Measurements from ENCODE around the gene ABCA4. TPM values are rescaled to one million over a fixed set of nuclear protein-coding genes. Genes with fewer than 3 reads are reported as not detected.

The ABCA4 gene
- total RNA-seq, 1 experiment from 2014 or later = 0.22 TPM

DNA sequence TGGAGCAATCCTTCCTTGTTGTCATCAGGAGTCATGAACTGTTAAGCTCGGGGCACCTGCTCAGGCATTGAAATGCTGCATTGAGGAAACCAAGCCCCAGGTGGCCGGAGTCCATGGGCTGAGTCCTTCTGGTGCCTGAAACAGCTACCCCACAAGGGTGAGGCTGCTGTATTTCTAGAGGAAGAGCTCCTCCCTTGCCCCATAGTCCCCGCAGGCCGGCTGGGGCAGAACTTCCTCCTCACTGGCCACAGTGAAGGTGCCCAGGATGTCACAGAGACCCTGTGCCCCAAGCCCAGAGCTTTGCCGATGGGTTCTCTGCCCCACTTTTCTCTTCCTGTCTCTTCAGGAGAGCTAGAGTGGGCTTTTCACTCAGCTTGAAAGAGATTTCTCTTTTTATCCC, 130.9 kb downstream of the ABCA4 start:
- TF ChIP-seq SP1 (IDR thresholded peaks at IDR 0.05; ENCODE audit: low read depth) (no peak), TCF7L2 (IDR thresholded peaks at IDR 0.05; ENCODE audit: borderline replicate concordance, extremely low read depth, insufficient read depth, insufficient read length) (no peak), POLR2A (IDR thresholded peaks at IDR 0.05; ENCODE audit: borderline replicate concordance, extremely low read depth, insufficient read depth, insufficient read length) (no peak), ELF1 (IDR thresholded peaks at IDR 0.05; ENCODE audit: borderline replicate concordance, low read depth) (no peak)
- TF ChIP-seq, protein P1, sequence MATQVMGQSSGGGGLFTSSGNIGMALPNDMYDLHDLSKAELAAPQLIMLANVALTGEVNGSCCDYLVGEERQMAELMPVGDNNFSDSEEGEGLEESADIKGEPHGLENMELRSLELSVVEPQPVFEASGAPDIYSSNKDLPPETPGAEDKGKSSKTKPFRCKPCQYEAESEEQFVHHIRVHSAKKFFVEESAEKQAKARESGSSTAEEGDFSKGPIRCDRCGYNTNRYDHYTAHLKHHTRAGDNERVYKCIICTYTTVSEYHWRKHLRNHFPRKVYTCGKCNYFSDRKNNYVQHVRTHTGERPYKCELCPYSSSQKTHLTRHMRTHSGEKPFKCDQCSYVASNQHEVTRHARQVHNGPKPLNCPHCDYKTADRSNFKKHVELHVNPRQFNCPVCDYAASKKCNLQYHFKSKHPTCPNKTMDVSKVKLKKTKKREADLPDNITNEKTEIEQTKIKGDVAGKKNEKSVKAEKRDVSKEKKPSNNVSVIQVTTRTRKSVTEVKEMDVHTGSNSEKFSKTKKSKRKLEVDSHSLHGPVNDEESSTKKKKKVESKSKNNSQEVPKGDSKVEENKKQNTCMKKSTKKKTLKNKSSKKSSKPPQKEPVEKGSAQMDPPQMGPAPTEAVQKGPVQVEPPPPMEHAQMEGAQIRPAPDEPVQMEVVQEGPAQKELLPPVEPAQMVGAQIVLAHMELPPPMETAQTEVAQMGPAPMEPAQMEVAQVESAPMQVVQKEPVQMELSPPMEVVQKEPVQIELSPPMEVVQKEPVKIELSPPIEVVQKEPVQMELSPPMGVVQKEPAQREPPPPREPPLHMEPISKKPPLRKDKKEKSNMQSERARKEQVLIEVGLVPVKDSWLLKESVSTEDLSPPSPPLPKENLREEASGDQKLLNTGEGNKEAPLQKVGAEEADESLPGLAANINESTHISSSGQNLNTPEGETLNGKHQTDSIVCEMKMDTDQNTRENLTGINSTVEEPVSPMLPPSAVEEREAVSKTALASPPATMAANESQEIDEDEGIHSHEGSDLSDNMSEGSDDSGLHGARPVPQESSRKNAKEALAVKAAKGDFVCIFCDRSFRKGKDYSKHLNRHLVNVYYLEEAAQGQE (IDR thresholded peaks at IDR 0.05; ENCODE audit: low read depth) = no peak
- TF ChIP-seq, protein P2, sequence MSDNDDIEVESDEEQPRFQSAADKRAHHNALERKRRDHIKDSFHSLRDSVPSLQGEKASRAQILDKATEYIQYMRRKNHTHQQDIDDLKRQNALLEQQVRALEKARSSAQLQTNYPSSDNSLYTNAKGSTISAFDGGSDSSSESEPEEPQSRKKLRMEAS (IDR thresholded peaks at IDR 0.05) = no peak
- H3K9me3 ChIP-seq (ENCODE audit: control insufficient read depth in 1 of 2, insufficient read depth in 1 of 2, low read depth in 1 of 2, low read length in 2 of 2) = no peaks in the 10 kb centered on the region
- H3K36me3 ChIP-seq (ENCODE audit: control insufficient read depth in 1 of 2, insufficient read depth in 2 of 2, low read length in 2 of 2) = no peaks in the 10 kb centered on the region
- ATAC-seq (no peak), DNase-seq (ENCODE audit: low read depth, low spot score) (no peak)
- H3K27me3 ChIP-seq (ENCODE audit: insufficient read depth, low read length) = peaks cover 5% of the 10 kb centered on the region; the same call in 1 of the 2 replicates
- H2AFZ ChIP-seq (ENCODE audit: low read depth, low read length, poor library complexity, severe bottlenecking) = no peak overlapping the region
- no peaks in the 10 kb centered on the region for H3K79me2 ChIP-seq (ENCODE audit: insufficient read depth, low read length)
- ChIA-PET POLR2A (no interaction called here), CTCF (no interaction called here), RAD21 (ENCODE audit: low non-redundant PET in 1 of 2, low total read pairs in 2 of 2, uncharacterized antibody in 2 of 2, unreplicated experiment in 2 of 2) (no interaction called here)
- no peak overlapping the region for H3K27ac ChIP-seq (ENCODE audit: low read depth, low read length)
- intact Hi-C loops (cut with micrococcal nuclease) = no loop called here
- no peak overlapping the region for H3K9ac ChIP-seq (ENCODE audit: low read length)
- H3K4me2 ChIP-seq (ENCODE audit: low read length) = no peak overlapping the region
- H4K20me1 ChIP-seq (ENCODE audit: insufficient read depth) = no peaks in the 10 kb centered on the region
- no TSS peak for BruUV-seq (replicated peaks)
- no peak overlapping the region for H3K4me3 ChIP-seq (replicated peaks in 1 of 2; ENCODE audit: low read depth in 1 of 2, low read length in 2 of 2)
- 0 out of 4 replicates have a peak, but pooled peaks cover 0 to 3% of the 10 kb centered on the region in 2 experiments for H3K4me1 ChIP-seq (ENCODE audit: control insufficient read depth in 1 of 2, insufficient read depth in 2 of 2, low read length in 2 of 2)
- H3K9me2 ChIP-seq (ENCODE audit: insufficient read depth) = no peaks in the 10 kb centered on the region

DNA sequence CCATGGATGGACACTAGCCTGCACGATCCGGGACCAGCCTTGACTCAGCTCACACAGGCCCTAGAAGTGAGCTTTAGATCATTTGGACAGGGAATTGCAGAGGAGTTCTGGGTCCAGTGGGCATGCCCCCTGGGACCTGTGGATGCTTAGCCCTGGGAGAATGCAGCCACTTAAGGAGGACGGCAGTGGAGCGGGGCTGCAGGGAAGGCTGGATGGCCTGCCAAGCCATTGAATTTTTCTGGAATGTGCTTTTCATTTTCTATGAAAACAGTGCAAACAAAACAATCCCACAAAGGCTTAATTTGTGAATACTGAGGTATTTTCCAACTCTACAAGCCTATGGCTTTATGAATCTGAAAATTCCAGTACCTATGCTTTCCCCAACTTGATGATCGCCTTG, 131.3 kb downstream of the ABCA4 start:
- H3K36me3 ChIP-seq (ENCODE audit: control insufficient read depth in 1 of 2, insufficient read depth in 2 of 2, low read length in 2 of 2) = no peaks in the 10 kb centered on the region
- H3K9me3 ChIP-seq (ENCODE audit: control insufficient read depth in 1 of 2, insufficient read depth in 1 of 2, low read depth in 1 of 2, low read length in 2 of 2) = no peaks in the 10 kb centered on the region
- intact Hi-C loops (cut with micrococcal nuclease) = no loop called here
- BruUV-seq (replicated peaks) = no TSS peak
- H3K4me3 ChIP-seq (replicated peaks in 1 of 2; ENCODE audit: low read depth in 1 of 2, low read length in 2 of 2) = no peak overlapping the region
- H3K27me3 ChIP-seq (ENCODE audit: insufficient read depth, low read length) = peaks cover under 1% of the 10 kb centered on the region; the same call in 1 of the 2 replicates
- ATAC-seq (no peak), DNase-seq (ENCODE audit: low read depth, low spot score) (no peak)
- ChIA-PET POLR2A (no interaction called here), RAD21 (ENCODE audit: low non-redundant PET in 1 of 2, low total read pairs in 2 of 2, uncharacterized antibody in 2 of 2, unreplicated experiment in 2 of 2) (no interaction called here), CTCF (no interaction called here)
- H3K4me1 ChIP-seq (ENCODE audit: control insufficient read depth in 1 of 2, insufficient read depth in 2 of 2, low read length in 2 of 2) = 0 out of 4 replicates have a peak, but pooled peaks cover 0 to 3% of the 10 kb centered on the region in 2 experiments
- no peaks in the 10 kb centered on the region for H3K9me2 ChIP-seq (ENCODE audit: insufficient read depth)
- H3K4me2 ChIP-seq (ENCODE audit: low read length) = no peak overlapping the region
- no peaks in the 10 kb centered on the region for H3K79me2 ChIP-seq (ENCODE audit: insufficient read depth, low read length)
- H4K20me1 ChIP-seq (ENCODE audit: insufficient read depth) = no peaks in the 10 kb centered on the region
- no peak overlapping the region for H3K9ac ChIP-seq (ENCODE audit: low read length)
- H2AFZ ChIP-seq (ENCODE audit: low read depth, low read length, poor library complexity, severe bottlenecking) = no peak overlapping the region
- H3K27ac ChIP-seq (ENCODE audit: low read depth, low read length) = no peak overlapping the region
- TF ChIP-seq, protein P2 (IDR thresholded peaks at IDR 0.05) = no peak
- TF ChIP-seq ELF1 (IDR thresholded peaks at IDR 0.05; ENCODE audit: borderline replicate concordance, low read depth) (no peak), SRF (IDR thresholded peaks at IDR 0.05; ENCODE audit: low read depth) (no peak), CEBPB (IDR thresholded peaks at IDR 0.05; ENCODE audit: low read depth) (no peak), POLR2A (IDR thresholded peaks at IDR 0.05; ENCODE audit: borderline replicate concordance, extremely low read depth, insufficient read depth, insufficient read length) (no peak), SP1 (IDR thresholded peaks at IDR 0.05; ENCODE audit: low read depth) (no peak), TCF7L2 (IDR thresholded peaks at IDR 0.05; ENCODE audit: borderline replicate concordance, extremely low read depth, insufficient read depth, insufficient read length) (no peak)
- TF ChIP-seq, protein P3, sequence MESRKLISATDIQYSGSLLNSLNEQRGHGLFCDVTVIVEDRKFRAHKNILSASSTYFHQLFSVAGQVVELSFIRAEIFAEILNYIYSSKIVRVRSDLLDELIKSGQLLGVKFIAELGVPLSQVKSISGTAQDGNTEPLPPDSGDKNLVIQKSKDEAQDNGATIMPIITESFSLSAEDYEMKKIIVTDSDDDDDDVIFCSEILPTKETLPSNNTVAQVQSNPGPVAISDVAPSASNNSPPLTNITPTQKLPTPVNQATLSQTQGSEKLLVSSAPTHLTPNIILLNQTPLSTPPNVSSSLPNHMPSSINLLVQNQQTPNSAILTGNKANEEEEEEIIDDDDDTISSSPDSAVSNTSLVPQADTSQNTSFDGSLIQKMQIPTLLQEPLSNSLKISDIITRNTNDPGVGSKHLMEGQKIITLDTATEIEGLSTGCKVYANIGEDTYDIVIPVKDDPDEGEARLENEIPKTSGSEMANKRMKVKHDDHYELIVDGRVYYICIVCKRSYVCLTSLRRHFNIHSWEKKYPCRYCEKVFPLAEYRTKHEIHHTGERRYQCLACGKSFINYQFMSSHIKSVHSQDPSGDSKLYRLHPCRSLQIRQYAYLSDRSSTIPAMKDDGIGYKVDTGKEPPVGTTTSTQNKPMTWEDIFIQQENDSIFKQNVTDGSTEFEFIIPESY (IDR thresholded peaks at IDR 0.05; ENCODE audit: extremely low read depth, insufficient replicate concordance, low read length) = no peak
- TF ChIP-seq, protein P4, sequence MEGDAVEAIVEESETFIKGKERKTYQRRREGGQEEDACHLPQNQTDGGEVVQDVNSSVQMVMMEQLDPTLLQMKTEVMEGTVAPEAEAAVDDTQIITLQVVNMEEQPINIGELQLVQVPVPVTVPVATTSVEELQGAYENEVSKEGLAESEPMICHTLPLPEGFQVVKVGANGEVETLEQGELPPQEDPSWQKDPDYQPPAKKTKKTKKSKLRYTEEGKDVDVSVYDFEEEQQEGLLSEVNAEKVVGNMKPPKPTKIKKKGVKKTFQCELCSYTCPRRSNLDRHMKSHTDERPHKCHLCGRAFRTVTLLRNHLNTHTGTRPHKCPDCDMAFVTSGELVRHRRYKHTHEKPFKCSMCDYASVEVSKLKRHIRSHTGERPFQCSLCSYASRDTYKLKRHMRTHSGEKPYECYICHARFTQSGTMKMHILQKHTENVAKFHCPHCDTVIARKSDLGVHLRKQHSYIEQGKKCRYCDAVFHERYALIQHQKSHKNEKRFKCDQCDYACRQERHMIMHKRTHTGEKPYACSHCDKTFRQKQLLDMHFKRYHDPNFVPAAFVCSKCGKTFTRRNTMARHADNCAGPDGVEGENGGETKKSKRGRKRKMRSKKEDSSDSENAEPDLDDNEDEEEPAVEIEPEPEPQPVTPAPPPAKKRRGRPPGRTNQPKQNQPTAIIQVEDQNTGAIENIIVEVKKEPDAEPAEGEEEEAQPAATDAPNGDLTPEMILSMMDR (IDR thresholded peaks at IDR 0.05 in 2 of 3, conservative IDR thresholded peaks at IDR 0.05 in 1 of 3; ENCODE audit: borderline replicate concordance in 1 of 3, insufficient read depth in 1 of 3, low read depth in 2 of 3, low read length in 2 of 3) = no peak
